ENCODE measurements around the gene TYW5. TPM values are rescaled to one million over a fixed set of nuclear protein-coding genes. Genes with fewer than 3 reads are reported as not detected.

Gene TYW5
- total and polyA plus RNA-seq, 2 experiments from 2014 or later: 5.0 to 14.6 TPM

GRCh38 chr2:199929262-199929661, 26.0 kb downstream of the TYW5 start:
- no peaks in the 10 kb centered on the region for H3K36me3 ChIP-seq (replicated peaks; ENCODE audit: insufficient read depth, low read depth)
- H2AFZ ChIP-seq: no peak overlapping the region
- H3K4me3 ChIP-seq: no peak overlapping the region
- no peaks in the 10 kb centered on the region for H3K9me3 ChIP-seq (ENCODE audit: low read depth)
- H3K4me1 ChIP-seq (ENCODE audit: insufficient read depth): no peaks in the 10 kb centered on the region
- no peak overlapping the region for H3K27ac ChIP-seq
- H3K27me3 ChIP-seq: no peaks in the 10 kb centered on the region
- H3K9me2 ChIP-seq (replicated peaks; ENCODE audit: insufficient read depth): no peaks in the 10 kb centered on the region
- DNase-seq (ENCODE audit: low spot score): no peak
- H4K20me1 ChIP-seq (ENCODE audit: insufficient read depth, poor library complexity, severe bottlenecking): no peaks in the 10 kb centered on the region
- TF ChIP-seq CTCF (IDR thresholded peaks at IDR 0.05; ENCODE audit: poor library complexity) (no peak), EZH2 (IDR thresholded peaks at IDR 0.05; ENCODE audit: borderline replicate concordance) (no peak), EZH2phosphoT487 (IDR thresholded peaks at IDR 0.05; ENCODE audit: low read depth, severe bottlenecking, unreplicated experiment) (no peak)
- WGBS (ENCODE audit: low lambda C conversion rate, missing lambda C conversion rate): 92% methylated on average over 2 of the region's 2 CpGs
- H3K79me2 ChIP-seq: peaks cover 13% of the 10 kb centered on the region
- H3K4me2 ChIP-seq: no peak overlapping the region

DNA sequence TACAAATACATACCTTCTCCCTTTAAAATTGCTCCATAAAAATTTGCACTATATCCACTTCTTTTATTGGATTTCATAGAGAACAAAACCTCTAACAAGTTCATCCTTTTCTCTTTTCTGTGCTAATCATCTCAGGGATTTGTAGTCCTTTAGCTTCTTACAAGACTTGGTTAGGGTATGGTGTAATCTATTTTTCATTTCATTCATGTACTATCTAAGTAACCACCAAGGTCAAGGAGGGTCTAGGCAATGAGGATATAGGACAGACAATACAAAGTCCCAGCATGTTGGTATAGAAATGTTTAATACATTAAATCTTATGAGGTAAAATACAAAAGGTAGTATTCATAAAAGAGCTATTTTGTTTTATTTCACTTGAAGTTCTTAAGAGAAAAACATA, 26.7 kb downstream of the TYW5 start:
- Histone ChIP-seq H3K4me2 (no peak overlapping the region), H3K36me3 (replicated peaks; ENCODE audit: insufficient read depth, low read depth) (no peaks in the 10 kb centered on the region), H3K27me3 (no peaks in the 10 kb centered on the region), H3K9me2 (replicated peaks; ENCODE audit: insufficient read depth) (no peaks in the 10 kb centered on the region), H3K4me3 (no peak overlapping the region), H4K20me1 (ENCODE audit: insufficient read depth, poor library complexity, severe bottlenecking) (no peaks in the 10 kb centered on the region), H3K9me3 (ENCODE audit: low read depth) (no peaks in the 10 kb centered on the region), H2AFZ (no peak overlapping the region), H3K27ac (no peak overlapping the region), H3K4me1 (ENCODE audit: insufficient read depth) (no peaks in the 10 kb centered on the region), H3K79me2 (peaks cover 19% of the 10 kb centered on the region)
- DNase-seq (ENCODE audit: low spot score): no peak
- no peak for TF ChIP-seq CTCF (IDR thresholded peaks at IDR 0.05; ENCODE audit: poor library complexity)
- TF ChIP-seq EZH2phosphoT487 (IDR thresholded peaks at IDR 0.05; ENCODE audit: low read depth, severe bottlenecking, unreplicated experiment): no peak
- no peak for TF ChIP-seq EZH2 (IDR thresholded peaks at IDR 0.05; ENCODE audit: borderline replicate concordance)

GRCh38 chr2:199928226-199928625, 27.1 kb downstream of the TYW5 start:
- no peaks in the 10 kb centered on the region for H3K4me1 ChIP-seq (ENCODE audit: insufficient read depth)
- no peaks in the 10 kb centered on the region for H3K9me3 ChIP-seq (ENCODE audit: low read depth)
- H4K20me1 ChIP-seq (ENCODE audit: insufficient read depth, poor library complexity, severe bottlenecking): no peaks in the 10 kb centered on the region
- no peaks in the 10 kb centered on the region for H3K27me3 ChIP-seq
- 28% methylated on average over 2 of the region's 2 CpGs for WGBS (ENCODE audit: low lambda C conversion rate, missing lambda C conversion rate)
- no peaks in the 10 kb centered on the region for H3K36me3 ChIP-seq (replicated peaks; ENCODE audit: insufficient read depth, low read depth)
- H3K79me2 ChIP-seq: peaks cover 23% of the 10 kb centered on the region
- H3K9me2 ChIP-seq (replicated peaks; ENCODE audit: insufficient read depth): no peaks in the 10 kb centered on the region
- H3K27ac ChIP-seq: no peak overlapping the region
- no peak for DNase-seq (ENCODE audit: low spot score)
- TF ChIP-seq CTCF (IDR thresholded peaks at IDR 0.05; ENCODE audit: poor library complexity) (no peak), EZH2 (IDR thresholded peaks at IDR 0.05; ENCODE audit: borderline replicate concordance) (no peak), EZH2phosphoT487 (IDR thresholded peaks at IDR 0.05; ENCODE audit: low read depth, severe bottlenecking, unreplicated experiment) (no peak)
- H2AFZ ChIP-seq: no peak overlapping the region
- H3K4me2 ChIP-seq: no peak overlapping the region
- H3K4me3 ChIP-seq: no peak overlapping the region

- TF ChIP-seq EZH2 (IDR thresholded peaks at IDR 0.05; ENCODE audit: borderline replicate concordance) (no peak), CTCF (IDR thresholded peaks at IDR 0.05; ENCODE audit: poor library complexity) (no peak), EZH2phosphoT487 (IDR thresholded peaks at IDR 0.05; ENCODE audit: low read depth, severe bottlenecking, unreplicated experiment) (no peak)
- no peaks in the 10 kb centered on the region for H3K9me2 ChIP-seq (replicated peaks; ENCODE audit: insufficient read depth)
- H3K27me3 ChIP-seq: no peaks in the 10 kb centered on the region
Measured at GRCh38 chr2:199926806-199927205, 28.5 kb downstream of the TYW5 start.

More at GRCh38 chr2:199926806-199927205, 28.5 kb downstream of the TYW5 start:
- no peak overlapping the region for H3K4me3 ChIP-seq
- H3K27ac ChIP-seq: no peak overlapping the region
- 69% methylated on average over 1 of the region's 1 CpG for WGBS (ENCODE audit: low lambda C conversion rate, missing lambda C conversion rate)
- H2AFZ ChIP-seq: no peak overlapping the region
- no peak overlapping the region for H3K4me2 ChIP-seq
- H3K36me3 ChIP-seq (replicated peaks; ENCODE audit: insufficient read depth, low read depth): no peaks in the 10 kb centered on the region
- H3K79me2 ChIP-seq: peaks cover 31% of the 10 kb centered on the region
- no peaks in the 10 kb centered on the region for H3K4me1 ChIP-seq (ENCODE audit: insufficient read depth)
- no peaks in the 10 kb centered on the region for H4K20me1 ChIP-seq (ENCODE audit: insufficient read depth, poor library complexity, severe bottlenecking)
- DNase-seq (ENCODE audit: low spot score): no peak
- no peaks in the 10 kb centered on the region for H3K9me3 ChIP-seq (ENCODE audit: low read depth)
